SHP77 (cell line): Measurements from ENCODE around the gene TOM1L2.

Source experiments
- DNase-seq, 2 experiments: peaks; one replicate each; lab custom pipeline; 2025; lab: John Stamatoyannopoulos, UW

The TOM1L2 gene

GRCh38 chr17:17899486-17899885 lies 72.7 kb downstream of the TOM1L2 start:
- no peak for DNase-seq

GRCh38 chr17:17898673-17899072 lies 73.5 kb downstream of the TOM1L2 start:
- DNase-seq, result no peak

- no peak for DNase-seq
Observed at GRCh38 chr17:17897442-17897841, 74.8 kb downstream of the TOM1L2 start.

GRCh38 chr17:17896746-17897145 lies 75.5 kb downstream of the TOM1L2 start:
- DNase-seq, result no peak

GRCh38 chr17:17893801-17894644 lies 78.2 kb downstream of the TOM1L2 start:
- DNase-seq, result peak in 1 of 2 experiments; percentile 26

- DNase-seq, result no peak
Observed at GRCh38 chr17:17892731-17893130, 79.5 kb downstream of the TOM1L2 start.

- no peak for DNase-seq
Observed at GRCh38 chr17:17892009-17892408, 80.2 kb downstream of the TOM1L2 start.

GRCh38 chr17:17890773-17891759 lies 81.1 kb downstream of the TOM1L2 start:
- DNase-seq, result peak; percentile 78 to 85

- DNase-seq, result no peak
Observed at GRCh38 chr17:17889922-17890321, 82.3 kb downstream of the TOM1L2 start.

- no peak for DNase-seq
Observed at GRCh38 chr17:17888821-17889220, 83.4 kb downstream of the TOM1L2 start.

GRCh38 chr17:17888371-17888770 lies 83.8 kb downstream of the TOM1L2 start:
- DNase-seq, result no peak

GRCh38 chr17:17887752-17888304 lies 84.4 kb downstream of the TOM1L2 start:
- DNase-seq, result no peak

- DNase-seq, result no peak
Observed at GRCh38 chr17:17886726-17887125, 85.5 kb downstream of the TOM1L2 start.

GRCh38 chr17:17886226-17886625 lies 86.0 kb downstream of the TOM1L2 start:
- DNase-seq, result peak in 1 of 2 experiments; percentile 14

- no peak for DNase-seq
Observed at GRCh38 chr17:17884391-17885357, 87.5 kb downstream of the TOM1L2 start.

GRCh38 chr17:17883801-17884200 lies 88.4 kb downstream of the TOM1L2 start:
- DNase-seq, result no peak

GRCh38 chr17:17882082-17882581 lies 90.1 kb downstream of the TOM1L2 start:
- DNase-seq, result no peak

GRCh38 chr17:17880577-17881196 lies 91.5 kb downstream of the TOM1L2 start:
- no peak for DNase-seq

GRCh38 chr17:17877529-17878358 lies 94.5 kb downstream of the TOM1L2 start:
- peak in 1 of 2 experiments; percentile 40 for DNase-seq
